ENCODE results near the gene SUCO.

- TF ChIP-seq ZNF274 (IDR thresholded peaks at IDR 0.05; ENCODE audit: low read depth, low read length) (no peak), SUZ12 (IDR thresholded peaks at IDR 0.05; ENCODE audit: extremely low read depth, insufficient read depth, insufficient read length) (no peak)
These were observed 123.6 kb downstream of the SUCO start for GRCh38 chr1:172656576-172656975.
